ENCODE measurements around the gene TMEM131L.

DNA sequence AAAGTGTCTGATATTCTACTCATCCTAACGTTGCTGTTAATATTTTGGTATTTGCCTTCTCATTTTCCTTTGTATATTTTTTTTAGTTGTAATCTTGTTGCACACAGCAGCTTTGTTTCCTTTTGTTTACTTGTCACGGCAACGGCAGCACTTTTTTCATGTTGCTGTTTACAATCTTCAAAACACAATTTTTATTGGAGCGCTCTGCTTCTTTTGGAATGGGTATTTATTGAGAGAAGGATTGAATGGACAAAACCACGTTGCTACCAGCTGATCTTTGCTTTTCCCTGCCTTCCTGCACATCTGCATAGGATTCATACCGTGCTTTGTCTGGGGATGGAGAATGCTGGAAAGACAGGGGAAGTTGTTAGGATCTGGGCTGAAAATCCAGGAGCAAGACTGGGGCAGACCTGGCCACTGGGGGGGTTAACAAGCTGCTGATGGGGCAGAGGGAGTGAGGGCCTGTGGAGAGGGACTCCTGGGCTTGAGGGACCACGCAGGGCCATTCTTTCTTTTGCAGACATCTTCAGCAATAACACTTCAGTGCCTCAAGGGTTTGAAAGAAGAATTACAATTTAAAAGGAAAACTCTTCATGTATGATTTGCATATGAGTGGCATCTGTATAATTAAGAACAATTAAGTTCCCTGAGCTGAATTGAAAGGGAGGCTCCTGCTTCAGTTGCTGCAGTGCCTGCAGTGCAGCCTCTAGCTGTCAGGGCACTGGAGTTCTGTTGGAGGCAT lies 69.8 kb downstream of the TMEM131L start:
- TF ChIP-seq POLR2A (IDR thresholded peaks at IDR 0.05) = no peak
- TF ChIP-seq, protein P1, sequence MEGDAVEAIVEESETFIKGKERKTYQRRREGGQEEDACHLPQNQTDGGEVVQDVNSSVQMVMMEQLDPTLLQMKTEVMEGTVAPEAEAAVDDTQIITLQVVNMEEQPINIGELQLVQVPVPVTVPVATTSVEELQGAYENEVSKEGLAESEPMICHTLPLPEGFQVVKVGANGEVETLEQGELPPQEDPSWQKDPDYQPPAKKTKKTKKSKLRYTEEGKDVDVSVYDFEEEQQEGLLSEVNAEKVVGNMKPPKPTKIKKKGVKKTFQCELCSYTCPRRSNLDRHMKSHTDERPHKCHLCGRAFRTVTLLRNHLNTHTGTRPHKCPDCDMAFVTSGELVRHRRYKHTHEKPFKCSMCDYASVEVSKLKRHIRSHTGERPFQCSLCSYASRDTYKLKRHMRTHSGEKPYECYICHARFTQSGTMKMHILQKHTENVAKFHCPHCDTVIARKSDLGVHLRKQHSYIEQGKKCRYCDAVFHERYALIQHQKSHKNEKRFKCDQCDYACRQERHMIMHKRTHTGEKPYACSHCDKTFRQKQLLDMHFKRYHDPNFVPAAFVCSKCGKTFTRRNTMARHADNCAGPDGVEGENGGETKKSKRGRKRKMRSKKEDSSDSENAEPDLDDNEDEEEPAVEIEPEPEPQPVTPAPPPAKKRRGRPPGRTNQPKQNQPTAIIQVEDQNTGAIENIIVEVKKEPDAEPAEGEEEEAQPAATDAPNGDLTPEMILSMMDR (IDR thresholded peaks at IDR 0.05) = no peak

All from adrenal gland (tissue), 5 donors.